NCI-H774 (cell line): ENCODE results near the gene CETN2.
"Not testable (repeated sequence)": the region's sequence is repeated elsewhere in the genome, so short reads cannot be mapped to it uniquely, and the experiment has no call there.

Experiments used
- DNase-seq: peaks from one replicate; lab custom pipeline; 2025; lab: John Stamatoyannopoulos, UW

CETN2 gene

DNA sequence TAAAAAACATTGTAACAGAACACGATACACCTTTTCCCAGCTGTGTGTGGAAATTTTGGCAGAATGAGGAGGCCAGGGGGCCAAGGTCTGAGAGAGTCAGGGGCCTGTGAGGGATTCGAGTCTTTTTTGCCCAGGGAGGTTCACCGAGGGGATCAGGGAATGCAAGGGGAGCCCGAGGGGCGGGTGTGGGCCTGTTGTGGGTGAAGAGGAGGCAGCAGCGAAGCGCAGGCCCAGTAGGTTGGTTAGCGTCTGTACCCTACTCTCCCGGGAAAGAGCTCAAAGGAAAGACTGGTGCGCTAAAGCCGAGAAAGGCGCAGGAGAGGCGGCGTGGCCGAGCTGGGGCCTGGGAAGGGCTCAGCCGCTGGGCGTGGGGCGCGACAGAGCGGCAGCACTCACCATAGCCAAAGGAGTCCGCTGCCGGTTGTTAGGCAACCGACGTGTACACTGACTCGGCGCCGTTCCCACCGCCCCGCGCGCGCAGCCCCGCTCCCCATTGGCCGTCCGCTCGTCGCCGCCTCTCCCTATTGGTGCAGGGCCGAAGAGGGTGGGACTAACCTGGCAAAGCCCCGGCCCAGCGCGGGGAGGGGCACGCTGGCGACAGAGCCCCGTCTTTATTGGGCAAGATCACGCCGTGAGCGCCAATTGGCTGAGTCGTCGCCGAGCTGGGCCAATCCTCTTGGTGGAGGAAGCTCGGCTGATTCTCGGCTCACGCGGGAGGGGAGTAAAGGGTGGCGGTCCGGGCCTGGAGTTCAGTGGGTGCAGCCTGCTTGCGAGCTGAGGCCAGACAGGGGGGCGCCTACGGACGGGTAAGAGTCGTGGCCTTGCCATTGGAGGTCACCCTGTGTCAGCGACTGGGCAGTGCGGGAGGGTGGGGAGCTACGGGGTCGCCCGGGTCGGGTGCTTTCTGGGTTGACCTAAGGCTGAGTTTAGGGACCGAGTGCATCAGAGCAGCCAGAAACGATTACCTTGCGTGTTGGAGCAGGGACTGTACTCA lies at the start of gene CETN2, which contains the start of gene NSDHL:
Gene CETN2 (minus strand): TSS at position 446 of the 994 bp plus-strand sequence. CDS start 47 bp downstream, at position 399.
Gene NSDHL (plus strand): TSS at position 752 of the 994 bp plus-strand sequence. CDS start 15,262 bp downstream, outside the sequence.
- peak; percentile 93 for DNase-seq

DNA sequence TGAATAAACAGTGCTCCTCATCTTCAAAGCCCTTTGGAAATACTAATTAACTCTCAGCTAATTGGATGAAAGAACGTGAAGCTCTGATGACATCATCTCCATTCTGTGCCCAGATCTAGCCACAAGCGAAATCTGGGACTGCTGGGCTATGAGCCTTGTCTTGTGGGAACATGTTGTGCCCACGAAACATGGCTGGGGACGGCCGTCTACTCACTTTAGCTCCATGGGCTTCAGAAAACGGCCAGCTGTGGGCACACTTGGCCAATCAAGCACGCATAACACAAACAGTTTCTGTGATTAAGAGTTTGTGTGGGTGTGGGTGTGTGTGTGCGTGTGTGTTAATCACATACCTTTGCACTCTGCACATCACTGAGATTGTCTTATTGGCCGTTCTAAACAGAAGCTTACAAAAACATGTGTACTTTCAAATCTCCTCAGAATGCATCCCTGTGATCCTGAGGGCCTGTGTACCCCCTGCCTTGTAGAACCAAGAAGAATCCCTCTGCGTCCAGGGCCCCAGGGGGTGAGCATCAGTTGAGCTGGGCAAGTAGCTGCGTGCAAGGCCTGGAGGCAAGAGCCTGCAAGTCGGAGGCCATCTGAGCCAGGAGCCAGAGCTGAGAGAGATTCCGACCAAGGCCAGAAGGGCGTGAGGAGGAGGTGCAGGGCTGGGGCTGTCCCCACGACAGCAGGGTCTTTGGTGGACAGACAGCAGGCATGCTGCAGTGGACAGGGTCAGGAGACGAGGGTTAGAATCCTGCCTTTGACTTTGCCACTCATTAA lies 48.6 kb upstream of the CETN2 start:
- no peak for DNase-seq

DNA sequence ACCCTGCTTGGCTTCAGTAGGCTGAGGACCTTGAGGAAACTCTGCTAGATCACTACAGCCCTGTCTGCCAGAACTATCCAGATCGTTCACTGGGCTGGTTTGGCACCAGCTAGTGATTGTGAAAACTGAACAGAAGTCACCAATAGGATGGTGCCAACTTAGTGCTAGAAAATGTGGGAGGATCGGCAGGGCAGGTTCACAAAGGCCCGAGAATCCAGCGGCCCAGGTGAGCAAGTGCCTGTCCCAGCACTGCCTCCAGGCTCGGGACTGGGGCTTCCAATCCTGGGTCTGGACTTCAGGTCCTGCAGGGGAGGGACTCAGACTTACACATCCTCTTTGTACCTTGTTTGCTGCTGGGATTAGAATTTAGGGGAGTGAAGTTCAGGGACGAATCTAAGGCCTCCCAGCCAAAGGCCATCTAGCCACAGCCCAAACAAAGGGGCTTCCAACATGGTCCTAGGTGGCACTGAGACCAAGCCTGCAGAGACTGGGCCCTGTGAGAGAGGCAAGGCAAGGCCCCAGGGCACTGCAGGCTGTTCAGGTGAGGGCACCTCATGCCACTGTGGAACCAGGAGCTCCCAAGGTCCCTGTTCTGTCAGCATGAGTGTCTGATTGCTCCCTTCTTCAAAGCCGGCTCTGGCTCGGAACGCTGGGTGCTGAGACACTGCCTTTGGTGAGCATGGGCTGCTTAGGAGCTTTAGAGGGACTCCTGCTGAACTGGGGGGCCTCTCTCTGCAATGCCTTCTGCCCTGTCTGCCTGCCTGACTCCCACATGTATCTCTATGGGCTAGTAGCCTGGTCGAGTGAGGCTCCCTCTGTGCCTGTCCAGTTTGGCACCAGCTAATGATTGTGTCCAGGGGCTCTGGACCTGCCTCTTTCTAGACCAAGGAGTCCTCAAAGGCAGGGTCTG lies 46.6 kb upstream of the CETN2 start:
- no peak for DNase-seq

DNA sequence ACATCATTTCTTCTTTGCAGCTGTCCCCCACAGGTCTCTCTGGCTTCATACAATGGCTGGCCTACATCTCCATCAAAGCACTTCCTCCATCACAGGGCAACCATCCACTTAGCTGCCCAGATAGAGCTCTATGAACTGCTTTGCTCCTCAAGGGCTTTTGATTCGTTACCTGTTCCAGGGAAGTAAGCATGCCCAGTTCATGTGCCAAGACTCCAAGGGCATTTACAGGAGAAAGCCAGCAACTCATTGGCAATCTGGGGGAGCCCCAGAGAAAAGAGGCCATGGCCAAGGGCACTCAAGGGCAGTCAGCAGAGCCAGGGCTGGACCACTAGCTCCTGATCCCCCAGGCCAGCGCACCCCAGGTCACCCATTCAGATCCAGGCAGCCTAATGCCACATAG lies 42.8 kb upstream of the CETN2 start:
- DNase-seq, result no peak

DNA sequence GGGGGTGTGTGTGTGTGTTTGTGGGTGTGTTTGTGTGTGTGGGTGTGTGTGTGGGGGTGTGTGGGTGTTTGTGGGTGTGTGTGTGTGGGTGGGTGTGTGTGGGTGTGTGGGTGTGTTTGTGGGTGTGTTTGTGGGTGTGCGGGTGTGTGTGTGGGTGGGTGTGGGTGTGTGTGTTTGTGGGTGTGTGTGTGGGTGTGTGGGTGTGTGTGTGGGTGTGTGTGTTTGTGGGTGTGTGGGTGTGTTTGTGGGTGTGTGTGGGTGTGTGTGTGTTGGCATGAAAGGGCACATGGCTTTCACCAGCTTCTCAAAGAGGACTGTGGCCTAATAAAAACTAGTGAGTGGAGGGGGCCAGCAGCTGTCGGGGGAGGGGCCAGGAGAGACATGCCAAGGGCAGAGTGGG lies 42.0 kb upstream of the CETN2 start:
- DNase-seq, result no peak

DNA sequence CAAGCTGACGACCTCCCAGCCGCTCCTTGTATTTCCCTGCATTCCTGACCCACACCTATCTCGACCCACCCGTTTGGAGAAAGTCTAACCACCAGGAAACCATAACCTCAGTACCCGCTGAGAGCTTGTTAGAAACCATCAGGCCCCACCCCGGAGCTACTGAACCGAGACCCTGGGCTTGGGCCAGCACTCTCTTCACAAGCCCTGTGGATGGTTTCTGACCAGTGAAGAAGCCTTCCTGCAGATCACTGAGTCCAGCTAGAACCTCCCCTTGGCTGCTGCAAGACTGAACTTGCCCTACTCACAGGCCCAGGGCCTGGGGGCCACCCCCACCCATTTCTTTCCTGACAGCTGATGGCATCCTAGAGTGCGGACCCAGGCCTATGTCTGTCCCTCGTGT lies 40.7 kb upstream of the CETN2 start:
- no peak for DNase-seq

DNA sequence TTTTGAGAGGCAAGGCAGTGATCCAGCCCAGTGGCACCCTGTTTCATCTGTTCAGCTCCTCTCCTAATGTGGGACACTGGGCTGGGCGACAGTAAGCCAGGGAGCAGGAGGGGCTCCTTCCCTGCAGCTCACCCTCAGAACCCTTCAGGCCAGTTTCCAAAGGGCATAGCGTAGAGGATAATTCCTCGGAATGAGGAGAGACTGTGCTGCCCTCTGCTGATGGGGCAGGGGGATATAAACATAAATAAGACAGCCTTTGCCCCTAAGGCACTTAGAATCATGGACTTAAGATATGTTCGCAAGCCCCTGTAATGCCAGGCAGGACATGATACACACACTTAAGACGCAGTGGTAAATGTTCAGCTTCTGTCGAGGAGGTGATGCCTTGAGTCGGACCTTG lies 39.4 kb upstream of the CETN2 start:
- no peak for DNase-seq

DNA sequence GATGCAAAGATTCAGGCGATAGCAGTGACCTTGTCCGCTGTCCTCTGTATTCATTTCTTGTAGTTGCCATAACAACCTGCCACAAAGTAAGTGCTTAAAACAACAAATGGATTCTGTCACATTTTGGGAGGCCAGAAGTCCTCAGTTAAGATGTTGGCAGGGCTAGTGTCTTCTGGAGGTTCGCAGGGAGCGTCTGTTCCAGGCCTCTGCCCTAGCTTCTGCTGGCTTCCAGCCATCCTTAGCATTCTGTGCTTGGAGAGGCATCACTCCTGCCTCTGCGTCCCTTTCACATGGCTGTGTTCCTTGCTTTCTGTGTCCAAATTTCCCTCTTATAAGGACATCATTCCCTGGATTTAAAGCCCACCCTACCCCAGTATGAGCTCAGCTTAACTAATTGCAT lies 35.8 kb upstream of the CETN2 start:
- no peak for DNase-seq

DNA sequence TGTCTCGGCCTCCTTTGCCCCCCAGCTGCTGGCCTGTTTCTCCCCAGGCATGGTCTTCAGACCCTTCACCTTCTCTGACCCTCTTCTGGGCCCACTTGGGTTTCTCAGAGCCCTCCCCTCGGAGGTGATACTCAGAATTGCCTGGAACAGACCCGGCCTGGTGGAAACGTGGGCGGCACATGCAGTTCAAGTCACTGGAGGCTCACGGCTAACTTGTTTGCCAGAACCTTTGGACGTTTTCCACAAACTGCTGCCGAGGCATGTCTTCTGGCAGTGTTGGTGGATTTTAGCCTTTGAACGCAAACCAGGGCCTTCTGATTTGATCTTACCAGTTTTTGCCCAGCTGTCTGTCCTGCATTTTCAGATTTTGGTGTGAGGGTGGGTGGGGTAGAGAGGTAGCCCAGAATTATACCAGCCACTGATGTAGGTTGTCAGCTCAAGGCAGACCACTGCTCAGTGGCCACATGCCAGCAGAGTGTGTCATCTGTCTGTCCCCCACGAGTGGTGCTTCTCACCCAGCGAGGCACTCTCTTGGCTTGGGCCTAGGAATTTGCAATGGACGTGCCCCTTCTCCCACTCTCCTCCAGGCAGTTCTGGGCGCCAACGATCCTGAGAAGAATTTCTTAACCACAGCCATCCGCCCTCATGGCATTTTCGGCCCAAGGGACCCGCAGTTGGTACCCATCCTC lies 34.8 kb upstream of the CETN2 start:
- no peak for DNase-seq

DNA sequence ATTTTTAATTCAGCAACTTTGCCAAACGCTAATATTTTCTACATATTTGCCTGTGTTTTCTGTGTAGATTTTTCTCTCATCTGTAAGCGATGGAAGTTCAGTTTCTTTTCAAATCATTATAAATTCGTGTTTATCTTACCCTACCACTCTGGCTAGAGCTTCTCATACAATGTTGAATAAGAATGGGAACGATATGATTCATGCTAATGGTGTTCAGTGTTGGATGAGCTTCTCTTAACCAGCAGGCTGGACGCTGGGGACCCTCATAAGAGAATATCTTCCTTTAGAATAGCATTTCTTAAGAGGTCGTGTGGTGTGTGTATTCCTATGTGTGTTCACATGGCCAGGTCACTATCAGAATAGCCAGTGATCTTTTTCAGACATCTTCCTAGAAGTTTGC lies 31.3 kb upstream of the CETN2 start:
- no peak for DNase-seq

DNA sequence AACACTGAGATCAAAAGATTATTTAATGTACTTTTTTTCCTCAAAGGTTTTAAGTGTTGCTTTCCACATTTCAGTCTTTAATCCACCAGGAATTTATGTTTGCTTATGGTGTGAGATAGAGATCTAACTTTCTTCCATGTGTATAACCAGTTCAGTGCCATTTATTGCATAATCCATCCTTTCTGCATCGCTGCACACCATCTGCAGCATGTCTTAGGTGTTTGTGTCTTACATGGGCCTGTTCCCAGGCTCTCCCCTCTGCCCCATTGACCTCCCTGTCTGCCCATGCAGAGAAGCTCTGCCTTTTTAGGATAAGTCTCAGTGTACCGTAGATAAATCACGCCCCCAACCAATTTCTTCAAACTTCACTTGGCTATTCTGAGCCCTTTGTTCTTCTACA lies 30.6 kb upstream of the CETN2 start:
- DNase-seq, result no peak

DNA sequence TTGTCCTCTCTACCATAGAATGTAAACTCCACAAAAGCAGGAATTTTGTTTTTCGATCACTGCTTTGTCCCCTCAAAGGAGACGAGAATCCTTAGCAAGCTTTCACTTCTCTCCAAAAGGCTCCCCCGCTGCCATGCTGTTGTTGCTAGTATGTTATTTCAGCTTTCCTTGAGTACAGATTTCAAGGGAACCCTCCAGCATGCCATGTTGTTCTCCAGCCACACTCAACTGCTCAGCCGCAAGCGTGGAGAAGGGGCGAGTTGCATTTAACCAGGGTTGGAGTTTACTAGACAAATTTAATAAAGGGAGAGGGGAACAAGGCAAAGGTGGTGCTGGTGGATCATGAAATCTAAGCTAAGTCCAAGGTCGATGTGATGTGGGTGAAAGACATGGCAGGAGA lies 23.4 kb upstream of the CETN2 start:
- no peak for DNase-seq

DNA sequence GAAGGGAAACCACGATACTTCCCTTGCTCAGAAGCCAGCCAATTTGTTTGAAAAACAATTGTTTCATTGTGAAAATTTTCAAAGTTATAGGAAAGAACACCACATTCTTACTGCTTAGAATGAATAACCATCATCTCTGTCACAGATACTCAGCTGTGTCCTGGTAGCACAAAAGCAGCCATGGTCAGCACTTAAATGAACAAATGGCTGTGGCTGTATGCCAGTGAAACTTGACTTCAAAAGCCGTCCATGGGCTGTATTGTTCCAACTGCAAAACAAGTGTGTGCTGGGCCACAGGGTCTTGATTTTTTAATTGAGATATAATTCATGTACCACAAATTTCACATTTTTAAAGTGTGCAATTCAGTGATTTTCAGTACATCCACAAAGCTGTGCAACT lies 19.9 kb upstream of the CETN2 start:
- DNase-seq, result no peak

DNA sequence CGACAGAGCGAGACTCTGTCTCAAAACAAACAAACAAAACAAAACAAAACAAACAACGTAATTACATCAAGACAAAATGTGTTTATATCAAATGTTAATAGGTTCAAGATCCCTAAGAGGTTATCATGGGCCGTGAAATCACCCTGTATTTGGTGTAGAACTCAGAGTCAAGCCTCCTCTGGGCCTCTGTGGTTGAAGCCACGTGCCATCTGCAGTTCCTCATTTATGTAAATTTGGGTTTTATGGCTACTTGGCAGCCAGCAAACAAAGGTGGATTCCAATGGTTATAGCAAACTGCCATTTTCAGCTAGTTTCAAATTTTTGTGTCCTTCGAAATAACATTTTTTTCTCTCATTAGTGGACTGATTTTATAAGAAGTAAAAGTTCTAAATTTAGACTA lies 16.7 kb upstream of the CETN2 start:
- no peak for DNase-seq

DNA sequence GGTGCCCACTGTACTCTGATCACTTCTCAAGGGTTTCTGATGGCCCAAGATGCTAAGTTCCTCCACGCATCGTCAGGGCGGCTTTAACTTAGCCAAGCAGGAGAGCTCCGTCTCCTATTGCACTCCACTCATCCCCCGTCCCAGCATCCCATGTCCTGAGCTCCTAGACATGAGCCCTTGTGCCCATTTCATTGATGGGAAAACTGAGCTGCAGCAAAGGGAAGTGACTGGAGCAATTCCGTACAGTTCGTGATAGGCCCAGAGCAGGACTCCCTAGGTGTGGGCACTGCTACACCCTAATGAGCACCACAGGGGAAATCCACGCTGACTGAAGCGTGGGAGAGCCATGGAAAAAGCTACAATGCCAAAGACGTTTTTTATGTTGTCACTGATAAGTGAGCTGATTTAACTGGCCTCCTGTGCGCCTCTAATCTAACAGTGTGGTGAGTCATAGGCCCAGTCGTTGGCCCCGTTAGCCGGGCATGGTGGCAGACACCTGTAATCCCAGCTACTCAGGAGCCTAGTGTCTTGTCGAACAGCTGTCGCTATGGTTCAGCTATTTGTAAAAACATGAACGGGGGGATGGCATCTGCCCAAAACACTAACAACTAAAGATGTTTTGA lies 15.2 kb upstream of the CETN2 start:
- no peak for DNase-seq

DNA sequence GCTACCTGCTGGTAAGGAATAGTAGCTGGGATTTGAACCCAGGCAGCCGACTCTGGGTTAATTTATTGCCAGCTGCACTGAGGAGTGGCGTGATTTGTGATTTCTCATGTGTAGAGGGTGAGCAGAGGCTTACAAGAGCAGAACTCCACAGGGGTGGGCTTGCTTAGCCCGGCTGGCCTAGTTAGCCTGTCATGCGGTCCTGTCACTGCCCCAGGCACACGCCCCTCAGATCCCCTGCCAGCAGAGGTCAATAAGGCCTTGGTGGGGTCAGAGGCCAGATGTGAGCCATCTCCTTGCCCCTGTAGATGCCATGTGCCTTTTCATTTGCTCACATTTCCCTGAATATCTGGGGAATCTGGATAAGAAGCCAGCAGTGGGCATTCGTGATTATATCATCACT lies 13.7 kb upstream of the CETN2 start:
- DNase-seq, result no peak

DNA sequence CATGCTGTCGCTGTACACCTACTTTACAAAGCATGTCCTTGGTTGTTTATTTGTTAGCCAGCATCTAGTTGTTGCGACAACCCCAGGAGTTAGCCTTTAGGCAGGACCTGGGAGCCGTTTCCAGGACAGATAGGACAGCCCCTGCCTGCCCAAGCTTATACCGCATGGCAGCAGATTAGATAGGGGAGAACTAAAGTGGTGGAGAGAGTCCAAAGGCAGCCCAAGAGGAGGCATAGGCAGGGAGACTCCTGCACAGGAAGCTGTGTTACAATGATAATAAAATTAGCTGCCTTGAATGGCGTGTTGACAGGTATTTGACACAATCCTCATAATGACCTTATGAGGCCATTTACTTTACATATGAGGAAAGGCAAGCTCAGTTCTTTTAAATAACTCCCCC lies 13.3 kb upstream of the CETN2 start:
- DNase-seq, result no peak

DNA sequence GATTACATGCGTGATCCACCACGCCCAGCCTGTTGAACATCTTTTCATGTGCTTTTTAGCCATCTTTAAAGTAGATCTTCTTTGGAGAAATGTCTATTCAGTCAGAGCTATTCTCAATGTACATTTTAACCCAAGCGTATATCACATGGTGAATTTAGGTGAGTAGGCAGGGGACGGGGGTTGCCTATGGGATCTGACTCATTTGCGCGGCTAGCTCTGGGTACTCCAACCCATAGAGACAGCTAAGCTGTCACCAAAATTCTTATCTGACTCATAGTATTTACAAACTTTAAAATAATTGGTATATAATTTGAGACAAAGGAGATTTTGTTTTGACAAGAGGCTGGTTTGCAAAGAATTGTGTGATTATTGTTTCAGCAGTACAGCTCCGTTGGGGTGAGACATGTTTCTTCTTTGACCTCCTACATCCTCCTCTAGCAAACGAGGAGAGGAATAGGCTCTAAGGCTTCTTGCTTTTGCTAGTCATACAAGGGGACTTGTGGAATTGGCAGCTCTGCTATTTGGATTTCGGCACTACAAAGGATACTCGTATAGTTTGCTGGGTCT lies 12.3 kb upstream of the CETN2 start:
- DNase-seq, result no peak

DNA sequence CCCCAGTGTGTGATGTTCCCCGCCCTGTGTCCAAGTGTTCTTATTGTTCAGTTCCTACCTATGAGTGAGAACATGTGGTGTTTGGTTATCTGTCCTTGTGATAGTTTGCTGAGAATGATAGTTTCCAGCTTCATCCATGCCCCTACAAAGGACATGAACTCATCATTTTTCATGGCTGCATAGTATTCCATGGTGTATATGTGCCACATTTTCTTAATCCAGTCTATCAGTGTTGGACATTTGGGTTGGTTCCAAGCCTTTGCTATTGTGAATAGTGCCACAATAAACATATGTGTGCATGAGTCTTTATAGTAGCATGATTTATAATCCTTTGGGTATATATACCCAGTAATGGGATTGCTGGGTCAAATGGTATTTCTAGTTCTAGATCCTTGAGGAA lies 4.9 kb upstream of the CETN2 start:
- DNase-seq, result not testable (repeated sequence)

DNA sequence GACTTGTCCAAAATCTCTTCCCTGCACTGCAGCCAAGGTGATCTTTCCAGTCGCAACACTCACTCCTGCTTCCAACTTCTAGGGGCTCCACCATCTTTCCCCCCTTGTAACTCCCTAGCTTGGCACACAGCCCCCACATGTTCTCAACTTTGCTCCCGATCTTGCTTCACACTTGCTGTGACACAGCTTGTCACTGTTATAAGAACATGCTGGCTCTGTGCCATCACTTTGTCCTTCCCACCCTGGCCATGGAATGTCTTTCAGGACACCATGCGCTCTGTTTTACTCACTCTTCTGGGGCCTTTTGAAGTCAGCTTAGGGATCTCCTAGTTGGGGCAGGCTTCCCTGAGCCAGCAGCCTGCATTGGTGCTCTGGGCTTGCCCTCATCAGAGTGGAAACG lies 2.8 kb upstream of the CETN2 start:
- DNase-seq, result no peak

DNA sequence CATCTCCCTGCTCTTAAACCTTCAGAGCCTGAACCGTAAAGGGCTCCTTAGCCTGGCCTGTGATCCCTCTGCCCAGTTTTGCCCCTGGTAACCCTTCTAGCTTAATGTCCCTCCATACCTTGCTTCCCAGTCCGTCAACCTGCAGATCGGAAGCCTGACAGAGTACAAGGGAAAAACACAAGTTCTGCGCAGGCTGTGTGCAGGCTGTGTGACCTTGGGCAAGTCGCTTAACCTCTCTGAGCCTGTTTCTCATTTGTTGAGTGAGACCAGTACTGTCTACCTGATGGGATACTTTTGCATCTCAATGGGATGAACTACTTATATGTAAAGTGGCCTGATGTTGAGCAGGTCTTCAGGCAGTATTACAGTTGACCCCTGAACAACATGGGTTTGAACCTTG lies 2.0 kb upstream of the CETN2 start:
- DNase-seq, result no peak
